Measurements from ENCODE around the gene MAGEL2.
A peak's percentile ranks its signal among the peaks of the same experiment; 100 is the strongest.

The MAGEL2 gene

DNA sequence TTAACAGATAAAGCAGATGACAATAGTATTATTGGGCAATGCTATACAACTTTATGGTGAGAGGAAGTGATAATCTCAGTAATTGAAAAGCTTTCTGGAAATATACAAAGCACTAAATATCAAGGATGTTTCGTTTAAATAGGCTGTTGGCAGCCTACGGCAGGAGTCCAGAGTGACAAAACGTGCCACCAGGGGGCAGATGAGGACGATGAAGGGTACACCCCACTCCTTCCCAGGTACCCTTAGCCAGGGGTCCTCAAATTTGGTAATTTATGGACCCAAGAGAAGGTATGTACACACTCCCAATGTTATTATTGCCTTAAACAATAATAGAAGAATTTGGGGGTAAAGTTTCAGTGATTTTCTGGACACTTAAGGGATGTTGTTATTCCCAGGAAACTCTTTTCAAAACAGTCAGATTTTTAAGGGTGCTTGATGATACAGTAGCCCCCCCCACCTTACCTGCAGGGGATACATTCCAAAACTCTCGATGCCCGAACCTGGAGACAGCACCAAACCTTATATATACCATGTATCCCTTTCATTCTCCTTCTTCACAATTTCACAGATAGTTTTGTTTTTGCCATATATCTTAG, 1.4 kb upstream of the MAGEL2 start:
- TF ChIP-seq BACH2 (CRISPR knock-in tag; IDR thresholded peaks at IDR 0.05; ENCODE audit: borderline replicate concordance), result no peak
- TF ChIP-seq, protein P1, sequence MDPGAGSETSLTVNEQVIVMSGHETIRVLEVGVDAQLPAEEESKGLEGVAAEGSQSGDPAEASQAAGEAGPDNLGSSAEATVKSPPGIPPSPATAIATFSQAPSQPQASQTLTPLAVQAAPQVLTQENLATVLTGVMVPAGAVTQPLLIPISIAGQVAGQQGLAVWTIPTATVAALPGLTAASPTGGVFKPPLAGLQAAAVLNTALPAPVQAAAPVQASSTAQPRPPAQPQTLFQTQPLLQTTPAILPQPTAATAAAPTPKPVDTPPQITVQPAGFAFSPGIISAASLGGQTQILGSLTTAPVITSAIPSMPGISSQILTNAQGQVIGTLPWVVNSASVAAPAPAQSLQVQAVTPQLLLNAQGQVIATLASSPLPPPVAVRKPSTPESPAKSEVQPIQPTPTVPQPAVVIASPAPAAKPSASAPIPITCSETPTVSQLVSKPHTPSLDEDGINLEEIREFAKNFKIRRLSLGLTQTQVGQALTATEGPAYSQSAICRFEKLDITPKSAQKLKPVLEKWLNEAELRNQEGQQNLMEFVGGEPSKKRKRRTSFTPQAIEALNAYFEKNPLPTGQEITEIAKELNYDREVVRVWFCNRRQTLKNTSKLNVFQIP (CRISPR knock-in tag; IDR thresholded peaks at IDR 0.05; ENCODE audit: borderline replicate concordance, low read depth), result no peak
- no peak for TF ChIP-seq ZNF70 (CRISPR knock-in tag; IDR thresholded peaks at IDR 0.05)
- no peak for TF ChIP-seq ARNTL (CRISPR knock-in tag; IDR thresholded peaks at IDR 0.05; ENCODE audit: borderline replicate concordance, low read depth)
- TF ChIP-seq ZC3H10 (CRISPR knock-in tag; IDR thresholded peaks at IDR 0.05), result no peak
- no peak for TF ChIP-seq ZFP3 (CRISPR knock-in tag; IDR thresholded peaks at IDR 0.05)
- no peak for TF ChIP-seq CSDC2 (CRISPR knock-in tag; IDR thresholded peaks at IDR 0.05)
- TF ChIP-seq, protein P2, sequence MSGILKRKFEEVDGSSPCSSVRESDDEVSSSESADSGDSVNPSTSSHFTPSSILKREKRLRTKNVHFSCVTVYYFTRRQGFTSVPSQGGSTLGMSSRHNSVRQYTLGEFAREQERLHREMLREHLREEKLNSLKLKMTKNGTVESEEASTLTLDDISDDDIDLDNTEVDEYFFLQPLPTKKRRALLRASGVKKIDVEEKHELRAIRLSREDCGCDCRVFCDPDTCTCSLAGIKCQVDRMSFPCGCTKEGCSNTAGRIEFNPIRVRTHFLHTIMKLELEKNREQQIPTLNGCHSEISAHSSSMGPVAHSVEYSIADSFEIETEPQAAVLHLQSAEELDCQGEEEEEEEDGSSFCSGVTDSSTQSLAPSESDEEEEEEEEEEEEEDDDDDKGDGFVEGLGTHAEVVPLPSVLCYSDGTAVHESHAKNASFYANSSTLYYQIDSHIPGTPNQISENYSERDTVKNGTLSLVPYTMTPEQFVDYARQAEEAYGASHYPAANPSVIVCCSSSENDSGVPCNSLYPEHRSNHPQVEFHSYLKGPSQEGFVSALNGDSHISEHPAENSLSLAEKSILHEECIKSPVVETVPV (CRISPR knock-in tag; IDR thresholded peaks at IDR 0.05), result no peak
- TF ChIP-seq GLIS3 (CRISPR knock-in tag; IDR thresholded peaks at IDR 0.05), result no peak
- TF ChIP-seq, protein P3, sequence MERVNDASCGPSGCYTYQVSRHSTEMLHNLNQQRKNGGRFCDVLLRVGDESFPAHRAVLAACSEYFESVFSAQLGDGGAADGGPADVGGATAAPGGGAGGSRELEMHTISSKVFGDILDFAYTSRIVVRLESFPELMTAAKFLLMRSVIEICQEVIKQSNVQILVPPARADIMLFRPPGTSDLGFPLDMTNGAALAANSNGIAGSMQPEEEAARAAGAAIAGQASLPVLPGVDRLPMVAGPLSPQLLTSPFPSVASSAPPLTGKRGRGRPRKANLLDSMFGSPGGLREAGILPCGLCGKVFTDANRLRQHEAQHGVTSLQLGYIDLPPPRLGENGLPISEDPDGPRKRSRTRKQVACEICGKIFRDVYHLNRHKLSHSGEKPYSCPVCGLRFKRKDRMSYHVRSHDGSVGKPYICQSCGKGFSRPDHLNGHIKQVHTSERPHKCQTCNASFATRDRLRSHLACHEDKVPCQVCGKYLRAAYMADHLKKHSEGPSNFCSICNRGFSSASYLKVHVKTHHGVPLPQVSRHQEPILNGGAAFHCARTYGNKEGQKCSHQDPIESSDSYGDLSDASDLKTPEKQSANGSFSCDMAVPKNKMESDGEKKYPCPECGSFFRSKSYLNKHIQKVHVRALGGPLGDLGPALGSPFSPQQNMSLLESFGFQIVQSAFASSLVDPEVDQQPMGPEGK (CRISPR knock-in tag; IDR thresholded peaks at IDR 0.05; ENCODE audit: borderline replicate concordance), result no peak
- TF ChIP-seq RARB (CRISPR knock-in tag; IDR thresholded peaks at IDR 0.05), result no peak
- TF ChIP-seq, protein P4, sequence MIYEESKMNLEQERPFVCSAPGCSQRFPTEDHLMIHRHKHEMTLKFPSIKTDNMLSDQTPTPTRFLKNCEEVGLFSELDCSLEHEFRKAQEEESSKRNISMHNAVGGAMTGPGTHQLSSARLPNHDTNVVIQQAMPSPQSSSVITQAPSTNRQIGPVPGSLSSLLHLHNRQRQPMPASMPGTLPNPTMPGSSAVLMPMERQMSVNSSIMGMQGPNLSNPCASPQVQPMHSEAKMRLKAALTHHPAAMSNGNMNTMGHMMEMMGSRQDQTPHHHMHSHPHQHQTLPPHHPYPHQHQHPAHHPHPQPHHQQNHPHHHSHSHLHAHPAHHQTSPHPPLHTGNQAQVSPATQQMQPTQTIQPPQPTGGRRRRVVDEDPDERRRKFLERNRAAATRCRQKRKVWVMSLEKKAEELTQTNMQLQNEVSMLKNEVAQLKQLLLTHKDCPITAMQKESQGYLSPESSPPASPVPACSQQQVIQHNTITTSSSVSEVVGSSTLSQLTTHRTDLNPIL (CRISPR knock-in tag; IDR thresholded peaks at IDR 0.05; ENCODE audit: low read depth), result no peak
- no peak for TF ChIP-seq ESRRG (CRISPR knock-in tag; IDR thresholded peaks at IDR 0.05)
- no peak for TF ChIP-seq ZFP30 (CRISPR knock-in tag; IDR thresholded peaks at IDR 0.05)
- no peak for TF ChIP-seq TCF4 (CRISPR knock-in tag; IDR thresholded peaks at IDR 0.05; ENCODE audit: borderline replicate concordance)
- ATAC-seq, result peak; percentile 88

DNA sequence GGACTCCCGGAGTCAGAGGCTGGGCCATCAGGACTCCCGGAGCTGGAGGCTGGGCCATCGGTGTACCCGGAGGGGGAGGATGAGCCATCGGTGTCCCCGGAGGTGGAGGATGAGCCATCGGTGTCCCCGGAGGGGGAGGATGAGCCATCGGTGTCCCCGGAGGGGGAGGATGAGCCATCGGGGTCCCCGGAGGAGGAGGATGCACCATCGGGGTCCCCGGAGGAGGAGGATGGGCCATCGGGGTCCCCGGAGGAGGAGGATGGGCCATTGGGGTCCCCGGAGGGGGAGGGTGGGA, 719 bp downstream of the MAGEL2 start:
- TF ChIP-seq, protein P5, sequence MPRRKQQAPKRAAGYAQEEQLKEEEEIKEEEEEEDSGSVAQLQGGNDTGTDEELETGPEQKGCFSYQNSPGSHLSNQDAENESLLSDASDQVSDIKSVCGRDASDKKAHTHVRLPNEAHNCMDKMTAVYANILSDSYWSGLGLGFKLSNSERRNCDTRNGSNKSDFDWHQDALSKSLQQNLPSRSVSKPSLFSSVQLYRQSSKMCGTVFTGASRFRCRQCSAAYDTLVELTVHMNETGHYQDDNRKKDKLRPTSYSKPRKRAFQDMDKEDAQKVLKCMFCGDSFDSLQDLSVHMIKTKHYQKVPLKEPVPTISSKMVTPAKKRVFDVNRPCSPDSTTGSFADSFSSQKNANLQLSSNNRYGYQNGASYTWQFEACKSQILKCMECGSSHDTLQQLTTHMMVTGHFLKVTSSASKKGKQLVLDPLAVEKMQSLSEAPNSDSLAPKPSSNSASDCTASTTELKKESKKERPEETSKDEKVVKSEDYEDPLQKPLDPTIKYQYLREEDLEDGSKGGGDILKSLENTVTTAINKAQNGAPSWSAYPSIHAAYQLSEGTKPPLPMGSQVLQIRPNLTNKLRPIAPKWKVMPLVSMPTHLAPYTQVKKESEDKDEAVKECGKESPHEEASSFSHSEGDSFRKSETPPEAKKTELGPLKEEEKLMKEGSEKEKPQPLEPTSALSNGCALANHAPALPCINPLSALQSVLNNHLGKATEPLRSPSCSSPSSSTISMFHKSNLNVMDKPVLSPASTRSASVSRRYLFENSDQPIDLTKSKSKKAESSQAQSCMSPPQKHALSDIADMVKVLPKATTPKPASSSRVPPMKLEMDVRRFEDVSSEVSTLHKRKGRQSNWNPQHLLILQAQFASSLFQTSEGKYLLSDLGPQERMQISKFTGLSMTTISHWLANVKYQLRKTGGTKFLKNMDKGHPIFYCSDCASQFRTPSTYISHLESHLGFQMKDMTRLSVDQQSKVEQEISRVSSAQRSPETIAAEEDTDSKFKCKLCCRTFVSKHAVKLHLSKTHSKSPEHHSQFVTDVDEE (CRISPR knock-in tag; IDR thresholded peaks at IDR 0.05), result no peak
- TF ChIP-seq ISL1 (CRISPR knock-in tag; IDR thresholded peaks at IDR 0.05), result no peak
- TF ChIP-seq ZNF8 (CRISPR knock-in tag; IDR thresholded peaks at IDR 0.05), result no peak
- TF ChIP-seq BACH2 (CRISPR knock-in tag; IDR thresholded peaks at IDR 0.05; ENCODE audit: borderline replicate concordance), result no peak
- TF ChIP-seq ZNF70 (CRISPR knock-in tag; IDR thresholded peaks at IDR 0.05), result no peak
- TF ChIP-seq ARNTL (CRISPR knock-in tag; IDR thresholded peaks at IDR 0.05; ENCODE audit: borderline replicate concordance, low read depth), result no peak
- TF ChIP-seq, protein P3 (CRISPR knock-in tag; IDR thresholded peaks at IDR 0.05; ENCODE audit: borderline replicate concordance), result no peak

More for the DNA sequence above, 719 bp downstream of the MAGEL2 start:
- ATAC-seq, result no peak

Measured in SK-N-SH treated with all-trans-retinoic acid at 6 μM for 48 hours (cell line).